Stimulated activated CD4-positive, alpha-beta T cell treated with anti-CD3 and anti-CD28 coated beads, Interleukin-12 subunit alpha, Interleukin-12 subunit beta, amount 100 ng/mL, for 24 hours (primary cell): ENCODE measurements around the gene ACADM.
"Not testable (repeated sequence)": the region's sequence is repeated elsewhere in the genome, so short reads cannot be mapped to it uniquely, and the experiment has no call there.

ENCODE experiments used
- DNase-seq, 2 experiments: peaks; one replicate each; pipeline ENCODE4 v3.0.0-alpha.2; 2020; ENCODE audit warnings: low read depth in 2 of 2

Gene ACADM

GRCh38 chr1:75795703-75796193 is 71.2 kb downstream of the ACADM start:
- DNase-seq, result no peak

GRCh38 chr1:75796376-75797272 is 72.1 kb downstream of the ACADM start, which contains the start of gene MSH4:
TSS of gene MSH4 (plus strand) at chr1:75796882. CDS start at chr1:75796986, 104 bp downstream.
- DNase-seq, result peak in 1 of 2 experiments; percentile 49

GRCh38 chr1:75797273-75797588 is 72.7 kb downstream of the ACADM start:
- DNase-seq, result no peak

- DNase-seq, result no peak
Measured at GRCh38 chr1:75797606-75798216, 73.2 kb downstream of the ACADM start.

- not testable (repeated sequence) for DNase-seq
Measured at GRCh38 chr1:75801480-75801879, 77.0 kb downstream of the ACADM start.

- no peak for DNase-seq
Measured at GRCh38 chr1:75808921-75809320, 84.4 kb downstream of the ACADM start.

GRCh38 chr1:75810113-75810512 is 85.6 kb downstream of the ACADM start:
- not testable (repeated sequence) for DNase-seq

GRCh38 chr1:75811211-75811981 is 86.9 kb downstream of the ACADM start:
- no peak for DNase-seq

GRCh38 chr1:75812065-75812464 is 87.6 kb downstream of the ACADM start:
- DNase-seq, result no peak
